Endothelial cell of umbilical vein (primary cell): ENCODE data around the gene RNGTT. TPM values are rescaled to one million over a fixed set of nuclear protein-coding genes. Genes with fewer than 3 reads are reported as not detected.

Source experiments
- BruUV-seq: library from RNA; stranded (reverse); fragments of 400-500 nt; replicated peaks from 2 replicates; lab custom pipeline; 2021; lab: Mats Ljungman, UMichigan
- CTCF ChIA-PET: fragments of 300-600, 350-600 bp; sonication (Branson Sonifier 250); formaldehyde crosslinking; loops from one replicate; lab custom pipeline; 2021; ENCODE audit warnings: antibody characterized with exemption, inconsistent platforms; lab: Charles Lee
- POLR2A ChIA-PET: fragments of 300-600, 350-600 bp; sonication (Branson Sonifier 250); formaldehyde crosslinking; loops from one replicate; lab custom pipeline; 2021; ENCODE audit warnings: antibody characterized with exemption, inconsistent platforms; lab: Charles Lee
- DNase-seq: peaks from one replicate; pipeline ENCODE4 v3.0.0-alpha.2; 2011; ENCODE audit warnings: low read depth, low spot score
- FAIRE-seq: peaks from 2 replicates; lab custom pipeline; 2011; peaks lifted over from hg19 to GRCh38; lab: Jason Lieb, UNC
- H2AFZ ChIP-seq: 2 replicates; pipeline ENCODE4 v1.6.0; 2012; ENCODE audit warnings: low read depth, low read length, control low read depth, inconsistent platforms
- H3K27ac ChIP-seq: 2 replicates; pipeline ENCODE4 v1.5.1; 2011; ENCODE audit warnings: low read depth, mild to moderate bottlenecking, control low read depth, low read length, moderate library complexity; ENCODE audit not compliant: insufficient read depth
- H3K27me3 ChIP-seq, 2 experiments: 2 replicates each; pipeline versions ENCODE4 v1.6.0 to v1.6.1; 2011; ENCODE audit warnings: low read length in 2 of 2, mixed read lengths in 1 of 2; ENCODE audit not compliant: control insufficient read depth in 2 of 2, insufficient read depth in 2 of 2
- H3K36me3 ChIP-seq, 2 experiments: 2 replicates in 1 of 2; 3 replicates in 1 of 2; pipeline ENCODE4 v1.5.1; 2011; ENCODE audit warnings: low read length in 2 of 2, mild to moderate bottlenecking in 1 of 2, moderate library complexity in 1 of 2; ENCODE audit not compliant: control insufficient read depth in 2 of 2, insufficient read depth in 2 of 2; ENCODE audit errors: extremely low read depth in 1 of 2
- H3K4me1 ChIP-seq: 3 replicates; pipeline ENCODE4 v1.5.1; 2011; ENCODE audit warnings: mild to moderate bottlenecking, low read length; ENCODE audit not compliant: control insufficient read depth, insufficient read depth; ENCODE audit errors: extremely low read depth
- H3K4me2 ChIP-seq: 2 replicates; pipeline ENCODE4 v1.6.1; 2011; ENCODE audit warnings: low read length, control low read depth, mixed read lengths; ENCODE audit not compliant: insufficient read depth
- H3K4me3 ChIP-seq, 3 experiments: fragments of 200-600 bp in 1 of 3; sonication (generic), shearing (Covaris generic) in 1 of 3; replicated peaks in 1 of 3; 2 replicates each; pipeline ENCODE4 v1.5.1; 2011 to 2016; ENCODE audit warnings: control low read depth in 3 of 3, low read length in 3 of 3, mild to moderate bottlenecking in 2 of 3, inconsistent platforms in 1 of 3, low read depth in 1 of 3, moderate library complexity in 1 of 3; ENCODE audit not compliant: insufficient read depth in 1 of 3
- H3K79me2 ChIP-seq: 2 replicates; pipeline ENCODE4 v1.6.0; 2012; ENCODE audit warnings: low read length, inconsistent platforms; ENCODE audit not compliant: control insufficient read depth, insufficient read depth
- H3K9ac ChIP-seq: replicated peaks from 2 replicates; pipeline ENCODE3; 2011; ENCODE audit warnings: low read length, control low read depth; ENCODE audit not compliant: insufficient read depth; ENCODE audit errors: extremely low read depth
- H3K9me1 ChIP-seq: replicated peaks from 3 replicates; pipeline ENCODE4 v1.6.0; 2011; ENCODE audit warnings: mild to moderate bottlenecking, low read length; ENCODE audit not compliant: control insufficient read depth, insufficient read depth; ENCODE audit errors: extremely low read depth
- H3K9me3 ChIP-seq: replicated peaks from 2 replicates; pipeline ENCODE4 v1.5.1; 2012; ENCODE audit warnings: low read length, inconsistent platforms; ENCODE audit not compliant: control insufficient read depth, insufficient read depth
- H4K20me1 ChIP-seq: replicated peaks from 2 replicates; pipeline ENCODE3; 2011; ENCODE audit warnings: mild to moderate bottlenecking, low read length; ENCODE audit not compliant: control insufficient read depth, insufficient read depth; ENCODE audit errors: extremely low read depth
- EZH2 ChIP-seq: IDR thresholded peaks from 2 replicates; pipeline ENCODE4 v1.6.1; 2012; ENCODE audit warnings: borderline replicate concordance, low read depth, mild to moderate bottlenecking, moderate library complexity, low read length, inconsistent platforms; ENCODE audit not compliant: severe bottlenecking
- FOS ChIP-seq: IDR thresholded peaks from 2 replicates; pipeline ENCODE4 v1.6.1; 2011; ENCODE audit warnings: mild to moderate bottlenecking, low read length, moderate library complexity, borderline replicate concordance; ENCODE audit not compliant: insufficient read depth
- GATA2 ChIP-seq: IDR thresholded peaks from 2 replicates; pipeline ENCODE4 v1.7.0; 2011; ENCODE audit warnings: low read depth, mild to moderate bottlenecking, moderate library complexity, mixed read lengths, low read length; ENCODE audit not compliant: insufficient read length, insufficient read depth
- JUN ChIP-seq: IDR thresholded peaks from 2 replicates; pipeline ENCODE4 v1.6.1; 2011; ENCODE audit warnings: borderline replicate concordance, low read depth; ENCODE audit not compliant: insufficient read length, insufficient read depth
- MYC ChIP-seq: IDR thresholded peaks from one replicate; pipeline ENCODE4 v1.6.1; 2011; ENCODE audit warnings: mild to moderate bottlenecking, low read depth, low read length
- POLR2A ChIP-seq: IDR thresholded peaks from 2 replicates; pipeline ENCODE4 v1.6.1; 2012; ENCODE audit warnings: low read depth, mild to moderate bottlenecking, control low read depth, low read length
- POLR2AphosphoS5 ChIP-seq: IDR thresholded peaks from 2 replicates; pipeline ENCODE4 v1.6.1; 2012; ENCODE audit warnings: low read depth, mild to moderate bottlenecking, control low read depth, low read length, moderate library complexity; ENCODE audit not compliant: insufficient read depth
- dilution Hi-C: fragments of 300-500 bp; cut with MboI; formaldehyde crosslinking; loops from one replicate; pipeline ENCODE4 v1.15.0; 2019; ENCODE audit warnings: low sequenced_read_pairs; ENCODE audit not compliant: extremely low pct_ligation_motif_present
- intact Hi-C: fragments of 100-400 bp; cut with micrococcal nuclease; formaldehyde crosslinking; loops from one replicate; pipeline ENCODE4 v1.10.0; 2022
- polyA plus RNA-seq, 4 experiments: library from polyadenylated mRNA; depleted of rRNA in 3 of 4; stranded (reverse) in 3 of 4; unstranded in 1 of 4; fragments of >200 nt; gene quantifications; 2 replicates each; pipeline versions ENCODE4 v1.2.1 to v1.2.3, GENCODE V29; 2011 to 2012; ENCODE audit warnings: missing spikeins in 1 of 4
- total RNA-seq: library from RNA; stranded (reverse); gene quantifications from 2 replicates; pipeline ENCODE4 v1.2.3, GENCODE V29; 2021
- TF ChIP-seq, protein P1 (sequence below): IDR thresholded peaks from 2 replicates; pipeline ENCODE4 v1.6.1; 2011; ENCODE audit not compliant: insufficient read depth, insufficient read length
- TF ChIP-seq, protein P2 (sequence below), 2 donors: IDR thresholded peaks; 1 replicate in 1 of 2; 2 replicates in 1 of 2; pipeline ENCODE4 v1.5.1; 2011; ENCODE audit warnings: low read length in 2 of 2, mild to moderate bottlenecking in 2 of 2, moderate library complexity in 2 of 2, control low read depth in 1 of 2, inconsistent platforms in 1 of 2, low read depth in 1 of 2; ENCODE audit not compliant: insufficient read depth in 1 of 2; ENCODE audit errors: extremely low read depth in 1 of 2

Gene RNGTT
- total and polyA plus RNA-seq, 2 donors (not counting 3 experiments of a cell fraction or from before 2014, with no cell fraction given): 2.1 to 13.1 TPM

DNA sequence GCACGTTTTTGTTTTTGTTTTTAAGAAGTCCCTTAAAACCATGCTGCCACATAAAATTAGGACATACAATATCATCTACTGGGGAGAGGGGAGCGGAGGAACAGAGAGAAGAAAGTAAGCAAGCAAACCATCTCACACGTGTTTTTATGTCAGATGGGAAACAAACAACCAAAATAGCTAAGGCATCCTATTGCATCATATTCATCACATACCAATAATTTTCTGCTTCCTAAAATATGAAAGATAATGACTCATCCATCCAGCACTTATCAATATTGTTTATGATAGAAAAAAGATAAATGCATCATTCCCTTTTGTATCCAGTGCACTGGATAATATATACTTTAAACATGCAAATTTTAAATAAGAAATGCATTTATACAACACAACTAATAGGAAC, 329.6 kb downstream of the RNGTT start:
- intact Hi-C loops: no loop called here
- TF ChIP-seq POLR2AphosphoS5 (no peak), MYC (no peak), POLR2A (no peak), JUN (no peak), GATA2 (no peak), EZH2 (no peak), FOS (no peak)
- TF ChIP-seq, protein P1, sequence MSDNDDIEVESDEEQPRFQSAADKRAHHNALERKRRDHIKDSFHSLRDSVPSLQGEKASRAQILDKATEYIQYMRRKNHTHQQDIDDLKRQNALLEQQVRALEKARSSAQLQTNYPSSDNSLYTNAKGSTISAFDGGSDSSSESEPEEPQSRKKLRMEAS: no peak
- TF ChIP-seq, protein P2, sequence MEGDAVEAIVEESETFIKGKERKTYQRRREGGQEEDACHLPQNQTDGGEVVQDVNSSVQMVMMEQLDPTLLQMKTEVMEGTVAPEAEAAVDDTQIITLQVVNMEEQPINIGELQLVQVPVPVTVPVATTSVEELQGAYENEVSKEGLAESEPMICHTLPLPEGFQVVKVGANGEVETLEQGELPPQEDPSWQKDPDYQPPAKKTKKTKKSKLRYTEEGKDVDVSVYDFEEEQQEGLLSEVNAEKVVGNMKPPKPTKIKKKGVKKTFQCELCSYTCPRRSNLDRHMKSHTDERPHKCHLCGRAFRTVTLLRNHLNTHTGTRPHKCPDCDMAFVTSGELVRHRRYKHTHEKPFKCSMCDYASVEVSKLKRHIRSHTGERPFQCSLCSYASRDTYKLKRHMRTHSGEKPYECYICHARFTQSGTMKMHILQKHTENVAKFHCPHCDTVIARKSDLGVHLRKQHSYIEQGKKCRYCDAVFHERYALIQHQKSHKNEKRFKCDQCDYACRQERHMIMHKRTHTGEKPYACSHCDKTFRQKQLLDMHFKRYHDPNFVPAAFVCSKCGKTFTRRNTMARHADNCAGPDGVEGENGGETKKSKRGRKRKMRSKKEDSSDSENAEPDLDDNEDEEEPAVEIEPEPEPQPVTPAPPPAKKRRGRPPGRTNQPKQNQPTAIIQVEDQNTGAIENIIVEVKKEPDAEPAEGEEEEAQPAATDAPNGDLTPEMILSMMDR (IDR thresholded peaks at IDR 0.05; ENCODE audit: extremely low read depth in 1 of 2, insufficient read depth in 1 of 2, low read depth in 1 of 2, low read length in 2 of 2): no peak
- H3K4me3 ChIP-seq: no peak overlapping the region
- H3K79me2 ChIP-seq: no peaks in the 10 kb centered on the region
- H3K9me1 ChIP-seq: no peaks in the 10 kb centered on the region
- dilution Hi-C loops: no loop called here
- H4K20me1 ChIP-seq: no peaks in the 10 kb centered on the region
- FAIRE-seq (no peak), DNase-seq (no peak)
- no TSS peak for BruUV-seq
- no peak overlapping the region for H3K9ac ChIP-seq
- no peak overlapping the region for H3K4me2 ChIP-seq
- no peaks in the 10 kb centered on the region for H3K4me1 ChIP-seq
- H3K9me3 ChIP-seq: no peaks in the 10 kb centered on the region
- no peaks in the 10 kb centered on the region for H3K36me3 ChIP-seq
- no peak overlapping the region for H2AFZ ChIP-seq
- ChIA-PET CTCF (no interaction called here), POLR2A (no interaction called here)
- no peak overlapping the region for H3K27ac ChIP-seq
- H3K27me3 ChIP-seq: no peaks in the 10 kb centered on the region
